MV-4-11 (cell line): ENCODE measurements around the gene ZSWIM6.
A peak's percentile ranks its signal among the peaks of the same experiment; 100 is the strongest.

ENCODE experiments used
- DNase-seq: peaks from one replicate; lab custom pipeline; 2025; lab: John Stamatoyannopoulos, UW

The ZSWIM6 gene

DNA sequence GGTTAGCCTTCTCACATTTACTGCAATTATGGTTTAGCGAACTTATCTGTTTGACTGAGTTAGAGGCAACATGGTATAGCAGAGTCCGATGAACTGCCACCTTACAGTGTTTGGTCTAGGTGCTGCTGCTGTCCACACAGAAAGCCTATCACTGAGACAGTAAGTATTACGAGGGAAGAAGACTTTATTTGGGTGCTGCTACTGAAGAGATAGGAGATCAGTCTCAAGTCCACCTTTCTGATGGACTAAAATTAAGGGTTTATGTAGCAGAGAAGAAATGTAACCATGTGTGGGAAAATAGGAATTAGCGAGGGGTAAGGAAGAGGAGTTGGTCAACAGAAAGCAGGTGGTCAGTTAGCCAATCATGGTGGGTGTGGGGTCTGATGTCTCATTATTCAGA, 109.7 kb downstream of the ZSWIM6 start:
- DNase-seq = peak; percentile 69

GRCh38 chr5:61447780-61448495, 115.9 kb downstream of the ZSWIM6 start:
- peak; percentile 7 for DNase-seq

DNA sequence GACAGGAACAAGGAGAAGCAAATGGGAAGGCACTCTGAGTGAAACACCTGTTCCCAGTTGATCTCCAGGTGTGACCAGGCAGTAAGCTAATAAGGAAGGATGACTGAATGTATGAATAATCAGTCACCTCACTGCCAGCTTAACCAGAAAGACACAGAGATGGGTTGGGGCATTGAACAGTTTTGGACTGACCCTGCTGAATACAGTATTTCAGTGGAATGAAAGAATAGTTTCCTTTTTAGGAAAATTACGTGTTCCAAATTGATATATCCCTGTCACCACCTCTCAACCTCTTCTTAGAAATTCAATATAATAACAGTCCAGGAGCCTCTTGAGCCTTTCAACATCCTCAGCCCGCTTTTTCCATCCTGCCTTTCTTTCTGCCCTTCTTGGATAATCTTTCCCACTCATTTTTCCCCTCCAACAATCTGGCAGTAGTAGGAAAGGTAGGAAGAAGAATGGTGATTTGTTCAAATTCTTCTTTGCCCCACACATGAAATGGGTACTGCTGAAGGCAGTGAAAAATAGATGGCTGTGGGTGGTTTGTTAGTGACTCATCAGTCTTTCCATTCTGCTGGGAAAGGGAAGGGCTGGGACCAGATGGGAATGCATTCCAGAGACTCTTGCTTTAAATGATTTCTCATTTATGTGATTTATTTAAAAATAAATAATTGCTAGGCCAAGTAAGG, 117.9 kb downstream of the ZSWIM6 start:
- DNase-seq = no peak

- DNase-seq = no peak
Observed at GRCh38 chr5:61450493-61451279, 118.6 kb downstream of the ZSWIM6 start.

DNA sequence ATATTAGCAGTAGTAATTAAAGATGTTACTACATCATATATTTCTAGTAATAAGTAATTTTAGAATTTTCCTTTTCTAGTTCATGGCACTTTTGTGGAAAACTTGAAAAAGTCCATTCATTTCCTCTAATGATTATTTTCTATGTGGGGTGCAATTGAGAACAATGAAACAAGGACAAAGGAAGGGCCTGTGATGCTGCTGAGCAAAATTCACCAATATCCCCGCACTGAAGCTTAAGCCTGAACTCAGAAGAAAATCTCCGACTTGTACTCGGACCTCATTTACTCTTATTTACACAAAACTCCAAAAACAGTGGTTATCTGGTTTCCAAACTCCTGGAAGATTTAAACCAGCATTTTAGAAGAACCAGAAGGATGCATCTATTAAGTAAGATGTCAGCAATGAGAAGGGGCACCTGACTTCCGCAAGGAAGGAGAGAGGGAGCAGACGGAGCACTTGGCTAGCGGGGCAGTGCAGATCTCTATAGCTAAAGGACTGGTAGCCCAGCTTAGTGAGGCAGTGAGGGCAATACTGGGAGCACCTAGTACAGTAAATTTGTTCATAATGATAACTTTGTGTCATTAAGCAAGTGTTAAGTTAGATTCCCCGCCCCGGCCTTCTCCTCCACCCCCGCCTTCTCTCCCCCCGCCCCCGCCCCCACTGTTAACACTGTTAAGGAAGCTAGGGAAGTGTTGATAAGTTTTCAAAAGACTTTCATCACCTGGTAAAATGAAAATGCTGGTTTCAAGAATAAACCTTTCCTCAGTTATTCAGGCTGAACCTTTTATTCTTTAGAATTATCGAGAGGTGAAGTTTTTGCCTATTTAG, 123.3 kb downstream of the ZSWIM6 start:
- no peak for DNase-seq

- no peak for DNase-seq
Observed at GRCh38 chr5:61460471-61460870, 128.4 kb downstream of the ZSWIM6 start.

- no peak for DNase-seq
Observed at GRCh38 chr5:61461417-61461816, 129.4 kb downstream of the ZSWIM6 start.

DNA sequence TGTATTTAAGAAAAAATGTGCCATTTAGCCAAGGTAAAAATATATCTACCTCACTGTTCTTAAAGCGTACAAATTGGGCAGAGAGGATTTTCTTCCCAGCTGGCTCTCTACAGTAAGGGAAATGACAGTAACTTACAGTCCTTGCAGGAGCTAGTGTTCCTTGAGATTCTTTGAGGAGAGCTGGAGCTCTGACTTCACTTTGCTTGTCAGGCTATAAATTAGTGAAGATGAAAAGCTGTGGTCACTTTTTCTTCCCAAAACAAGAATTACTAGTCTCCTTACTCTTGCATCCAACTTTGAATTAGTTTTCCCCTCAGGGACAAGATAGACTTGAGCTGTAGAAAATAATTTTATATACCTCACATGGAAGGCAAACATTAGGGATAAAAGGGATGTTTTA, 129.9 kb downstream of the ZSWIM6 start:
- DNase-seq = no peak

DNA sequence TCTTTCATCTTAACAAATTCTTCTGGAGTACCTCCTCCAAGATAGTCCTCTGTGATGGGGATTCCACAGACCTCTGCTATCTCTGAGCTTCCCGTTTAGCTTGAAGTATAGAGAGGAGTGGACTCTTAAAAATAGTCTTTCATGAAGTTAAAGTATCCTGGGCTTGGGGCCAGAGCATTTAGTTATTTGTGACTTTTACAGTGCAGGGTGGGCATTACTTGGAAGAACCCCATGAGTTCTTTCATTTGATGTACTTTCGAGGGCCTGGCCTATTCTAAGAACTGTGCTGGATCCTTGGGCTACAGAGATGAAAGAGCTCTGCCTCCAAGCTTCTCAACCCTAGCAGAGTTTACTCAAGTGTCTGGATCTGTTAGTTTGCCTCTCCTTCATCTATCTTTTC, 131.5 kb downstream of the ZSWIM6 start:
- DNase-seq = no peak

DNA sequence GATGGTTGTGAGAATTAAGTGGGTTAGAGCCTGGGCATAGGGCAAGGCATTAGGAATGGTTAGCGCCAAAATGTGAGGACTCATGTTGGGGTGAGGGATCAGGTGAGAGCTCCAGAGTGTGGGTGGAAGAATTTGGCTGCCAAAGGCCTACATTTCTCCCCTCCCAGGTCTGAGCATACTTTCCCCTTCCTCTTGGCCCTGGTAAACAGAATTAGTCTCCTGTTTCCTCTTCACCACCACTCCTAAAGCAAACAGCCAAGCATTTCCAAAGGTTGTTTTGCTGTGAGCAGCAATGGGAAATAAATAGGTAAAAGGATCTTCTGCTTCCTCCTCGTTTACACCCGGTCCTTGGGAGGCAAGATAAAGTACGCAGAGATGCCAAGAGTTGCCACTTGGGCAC, 132.5 kb downstream of the ZSWIM6 start:
- DNase-seq = no peak

DNA sequence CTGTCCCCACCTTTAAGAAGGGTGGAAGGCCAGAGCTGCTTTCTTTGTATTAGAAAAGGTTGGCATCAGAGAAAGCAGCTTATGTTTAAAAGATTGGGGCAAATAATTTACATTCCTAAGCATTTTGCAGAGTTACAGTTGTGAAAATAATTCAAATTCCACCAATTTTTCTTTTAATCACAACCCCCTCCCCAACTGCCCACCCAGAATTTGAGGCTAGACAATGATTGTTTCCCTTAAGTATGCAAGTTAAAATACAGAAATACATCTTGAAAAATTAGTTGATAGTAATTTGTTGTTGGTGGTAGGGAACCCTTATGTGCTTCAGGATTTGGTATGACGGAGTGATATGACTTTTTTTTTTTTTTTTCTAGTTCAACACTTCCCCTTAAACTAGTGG, 133.0 kb downstream of the ZSWIM6 start:
- no peak for DNase-seq

DNA sequence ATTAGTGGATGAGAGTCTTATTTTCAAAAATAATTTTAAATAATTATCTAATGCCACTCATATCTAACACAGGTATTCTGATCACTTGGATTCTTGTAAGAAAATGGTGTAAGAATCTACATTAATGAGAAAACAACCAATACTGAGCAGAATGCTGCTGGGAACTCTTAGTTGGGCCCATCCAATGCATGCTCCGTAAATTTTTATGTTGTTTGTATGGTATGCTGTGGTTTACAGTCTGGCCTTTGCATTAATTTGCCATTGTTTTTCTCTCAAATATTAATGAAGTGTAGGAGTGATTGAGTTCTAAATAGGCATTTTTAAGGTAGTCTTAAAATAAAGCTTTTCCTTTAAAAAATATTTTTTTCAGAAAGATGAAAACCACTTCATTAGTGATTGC, 133.4 kb downstream of the ZSWIM6 start:
- no peak for DNase-seq

DNA sequence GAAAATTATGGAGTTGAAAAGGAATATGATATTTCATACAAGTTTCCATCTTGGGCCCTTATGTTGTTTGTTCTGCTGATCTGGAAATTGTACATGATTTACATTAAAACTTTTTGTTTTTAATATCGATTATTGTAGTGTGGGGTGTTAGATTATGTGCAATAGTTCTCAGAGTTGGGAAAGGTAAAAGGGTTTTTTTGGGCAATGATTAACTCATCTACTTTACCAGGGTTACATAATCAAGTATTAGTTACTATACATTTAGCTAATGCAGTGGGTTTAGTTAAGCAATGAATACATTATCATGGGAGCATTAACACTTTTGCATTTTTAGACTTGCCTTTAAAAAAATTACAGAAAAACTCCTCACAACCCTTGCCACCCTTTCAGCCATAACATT, 134.0 kb downstream of the ZSWIM6 start:
- DNase-seq = no peak

- no peak for DNase-seq
Observed at GRCh38 chr5:61467766-61468482, 135.9 kb downstream of the ZSWIM6 start.

GRCh38 chr5:61468483-61468865, 136.4 kb downstream of the ZSWIM6 start:
- no peak for DNase-seq

DNA sequence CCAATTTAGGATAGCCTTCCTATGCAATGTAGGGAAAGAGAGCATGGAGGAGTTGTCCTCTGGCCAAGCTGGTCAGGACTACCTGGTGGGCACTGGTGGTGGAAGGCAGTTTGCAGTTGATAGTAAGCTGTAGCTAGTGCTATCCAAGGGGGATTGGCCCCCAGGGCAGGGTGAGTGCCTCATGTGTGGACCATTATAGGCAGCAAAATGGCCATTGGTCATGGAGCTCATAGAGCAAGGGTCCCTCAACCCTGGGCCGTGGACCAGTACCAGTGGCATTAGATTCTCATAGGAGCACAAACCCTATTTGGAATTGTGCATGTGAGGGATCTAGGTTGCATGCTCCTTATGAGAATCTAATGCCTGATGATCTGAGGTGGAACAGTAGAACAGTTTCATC, 139.3 kb downstream of the ZSWIM6 start:
- no peak for DNase-seq

- DNase-seq = no peak
Observed at GRCh38 chr5:61472172-61472958, 140.3 kb downstream of the ZSWIM6 start.

DNA sequence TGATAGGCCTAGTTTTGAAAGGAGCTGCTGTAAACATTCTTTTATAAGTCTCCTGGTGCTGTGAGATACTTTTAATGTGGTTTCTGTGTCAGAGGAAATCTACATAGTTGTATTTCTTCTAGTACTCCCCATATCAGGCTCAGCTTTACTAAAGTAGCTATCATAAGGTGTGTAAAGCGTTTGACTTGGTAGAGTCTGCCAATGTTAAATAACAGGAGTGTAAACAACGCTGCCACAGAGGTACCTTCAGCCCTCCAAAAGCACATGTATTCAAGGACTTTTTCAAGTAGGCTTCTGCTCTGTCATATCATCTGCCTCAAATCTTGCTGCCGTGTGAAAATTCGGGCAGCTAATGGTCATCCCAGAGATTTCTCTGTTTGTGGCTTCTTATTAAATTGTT, 142.7 kb downstream of the ZSWIM6 start:
- DNase-seq = no peak

- no peak for DNase-seq
Observed at GRCh38 chr5:61477788-61478187, 145.7 kb downstream of the ZSWIM6 start.

DNA sequence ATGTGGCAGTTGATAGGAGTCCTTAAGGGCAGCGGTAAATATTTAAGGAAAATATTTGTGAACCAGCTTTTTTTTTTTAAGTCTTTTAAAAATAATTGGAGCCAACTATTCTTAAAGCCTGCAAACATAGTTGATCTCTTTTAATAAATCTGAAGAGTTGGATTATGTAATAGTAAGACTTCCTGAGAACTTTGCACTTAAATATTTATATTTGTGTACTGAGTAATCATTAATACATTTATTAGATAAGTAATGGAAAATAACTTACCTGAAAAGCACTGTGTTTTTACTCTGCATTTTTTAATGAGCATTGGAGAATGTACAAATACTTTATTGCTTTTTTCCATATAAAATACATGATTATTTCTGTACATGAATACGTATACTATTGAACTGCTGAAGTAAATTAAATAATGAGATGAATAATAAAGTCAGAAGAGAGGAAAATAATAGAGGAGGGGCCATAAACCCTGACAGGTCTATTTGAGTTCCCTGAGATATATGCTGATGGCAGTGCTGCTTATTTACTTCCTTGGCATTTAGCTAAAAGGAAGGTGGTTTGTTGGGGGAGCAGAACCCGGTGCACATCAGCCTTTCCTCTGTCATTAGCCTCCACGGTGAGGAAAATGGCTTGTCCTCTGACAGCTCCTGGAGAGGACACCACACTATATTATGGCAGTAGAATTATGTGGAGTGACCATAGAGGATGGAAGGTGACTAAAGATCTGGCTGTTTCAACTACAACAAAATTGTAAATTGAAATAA, 148.0 kb downstream of the ZSWIM6 start:
- no peak for DNase-seq
